DMS 273 (cell line): Measurements from ENCODE around the gene HBB.

Experiments used
- DNase-seq: peaks from one replicate; lab custom pipeline; 2025; ENCODE audit not compliant: unreplicated experiment; lab: John Stamatoyannopoulos, UW

HBB gene

GRCh38 chr11:5228124-5228523 is 1.3 kb upstream of the HBB start:
- DNase-seq: no peak

GRCh38 chr11:5227681-5228080 is 810 bp upstream of the HBB start:
- DNase-seq: no peak

DNA sequence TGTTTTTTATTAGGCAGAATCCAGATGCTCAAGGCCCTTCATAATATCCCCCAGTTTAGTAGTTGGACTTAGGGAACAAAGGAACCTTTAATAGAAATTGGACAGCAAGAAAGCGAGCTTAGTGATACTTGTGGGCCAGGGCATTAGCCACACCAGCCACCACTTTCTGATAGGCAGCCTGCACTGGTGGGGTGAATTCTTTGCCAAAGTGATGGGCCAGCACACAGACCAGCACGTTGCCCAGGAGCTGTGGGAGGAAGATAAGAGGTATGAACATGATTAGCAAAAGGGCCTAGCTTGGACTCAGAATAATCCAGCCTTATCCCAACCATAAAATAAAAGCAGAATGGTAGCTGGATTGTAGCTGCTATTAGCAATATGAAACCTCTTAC is 1.4 kb downstream of the HBB start:
- no peak for DNase-seq

GRCh38 chr11:5224538-5225479 is 2.1 kb downstream of the HBB start:
- DNase-seq: no peak

DNA sequence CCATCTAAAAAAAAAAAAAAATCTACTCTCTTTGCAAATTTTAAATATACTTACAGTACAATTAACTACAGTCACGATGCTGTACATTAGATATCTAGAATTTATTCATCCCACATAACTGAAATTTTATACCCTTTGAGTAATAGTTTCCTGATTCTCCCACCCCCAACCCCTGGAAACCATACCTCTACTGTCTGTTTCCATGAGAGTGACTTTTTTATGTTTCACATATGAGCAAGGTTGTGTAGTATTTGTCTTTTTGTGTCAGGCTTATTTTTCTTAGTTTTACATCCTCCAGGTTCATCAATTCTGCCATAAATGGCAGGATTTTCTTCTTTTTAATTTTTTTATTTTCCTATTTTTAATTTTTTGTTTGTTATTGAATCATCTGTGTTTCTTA is 3.2 kb downstream of the HBB start:
- no peak for DNase-seq

GRCh38 chr11:5223146-5223545 is 3.7 kb downstream of the HBB start:
- no peak for DNase-seq

DNA sequence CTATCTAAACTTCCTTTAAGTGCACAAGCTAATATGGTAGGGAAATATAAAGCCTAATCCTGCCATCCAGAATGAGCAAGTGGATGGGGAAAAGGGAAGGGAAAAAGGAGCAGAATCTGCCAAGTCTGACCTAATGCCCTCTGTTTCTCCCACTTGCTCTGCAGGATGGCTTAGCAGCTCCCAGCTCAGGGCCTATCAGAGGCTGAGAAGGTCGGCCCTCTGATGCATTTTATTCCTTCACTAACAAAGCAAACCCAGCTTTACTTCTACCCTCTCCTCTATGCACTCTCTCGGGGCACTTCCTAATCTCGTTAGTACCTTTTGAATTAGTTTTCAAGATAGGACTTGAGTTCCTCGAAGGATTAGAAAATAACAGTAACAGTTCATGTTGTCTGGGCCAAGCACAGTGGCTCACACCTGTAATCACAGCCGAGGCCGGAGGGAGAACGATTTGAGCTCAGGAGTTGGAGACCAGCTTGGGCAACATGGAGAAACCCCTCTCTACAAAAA is 16.4 kb downstream of the HBB start:
- DNase-seq: no peak

DNA sequence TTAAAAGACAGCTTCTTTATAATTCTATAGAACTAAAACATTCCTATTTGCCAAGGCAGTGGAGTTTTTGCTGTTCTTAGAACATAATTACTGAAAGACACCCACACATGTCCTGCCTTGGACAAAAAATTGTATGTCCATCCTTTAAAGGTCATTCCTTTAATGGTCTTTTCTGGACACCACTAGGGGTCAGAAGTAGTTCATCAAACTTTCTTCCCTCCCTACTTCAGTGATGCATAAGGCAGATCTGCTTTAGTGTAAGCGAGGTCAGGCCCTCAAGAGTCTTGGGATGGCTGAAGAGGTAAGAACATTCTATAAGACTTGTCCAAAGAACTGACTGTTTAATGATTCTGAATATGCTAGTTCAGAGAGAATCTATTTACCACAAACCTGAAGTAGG is 22.1 kb downstream of the HBB start:
- DNase-seq: peak; percentile 31

- DNase-seq: no peak
Measured at GRCh38 chr11:5203366-5203765, 23.5 kb downstream of the HBB start.

DNA sequence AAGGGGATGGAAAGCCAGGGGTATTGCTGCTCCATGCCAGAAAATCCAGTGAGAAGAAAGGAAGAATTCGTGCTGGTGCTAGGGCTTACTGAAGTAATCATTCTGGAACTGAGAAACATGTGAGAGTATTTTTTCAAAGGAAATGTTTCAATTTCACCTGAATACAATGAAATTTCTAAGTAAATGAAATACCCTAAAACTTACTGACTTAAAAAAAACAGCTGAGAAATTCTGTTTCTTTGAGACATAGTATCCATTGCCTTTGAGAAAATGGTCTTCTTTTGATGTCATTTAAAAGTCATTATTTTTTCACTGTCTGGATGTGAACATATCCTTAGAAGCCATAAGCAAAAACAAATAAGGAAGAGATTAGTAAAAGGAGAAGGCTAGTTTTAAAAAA is 26.3 kb downstream of the HBB start, which contains the start of gene OR51V1:
TSS of gene OR51V1 (minus strand) at position 101 of the 400 bp plus-strand sequence. CDS start at position 101, 0 bp downstream.
- no peak for DNase-seq

- DNase-seq: no peak
Measured at GRCh38 chr11:5198285-5198684, 28.6 kb downstream of the HBB start.

DNA sequence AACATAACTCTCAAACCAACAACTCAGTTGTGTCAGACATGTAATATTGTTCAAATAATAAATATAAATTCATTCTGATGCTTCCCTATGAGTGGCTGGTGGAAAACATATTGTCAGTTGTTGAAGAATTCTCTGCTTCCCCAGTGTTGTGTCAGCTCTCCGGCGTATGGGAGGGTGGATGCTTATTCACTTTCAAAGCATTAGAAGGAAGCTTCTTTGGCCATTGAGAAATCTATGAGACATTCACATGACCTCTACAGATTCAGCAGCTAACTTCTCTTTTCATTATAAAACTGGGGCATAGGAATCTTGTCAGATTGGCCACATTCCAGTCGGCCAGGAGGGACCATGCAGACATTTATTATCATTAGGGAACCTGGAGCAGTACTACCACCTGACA is 29.3 kb downstream of the HBB start:
- DNase-seq: no peak

GRCh38 chr11:5196731-5197130 is 30.1 kb downstream of the HBB start:
- DNase-seq: no peak

GRCh38 chr11:5196067-5196466 is 30.8 kb downstream of the HBB start:
- DNase-seq: no peak

- DNase-seq: no peak
Measured at GRCh38 chr11:5192738-5193137, 34.1 kb downstream of the HBB start.

DNA sequence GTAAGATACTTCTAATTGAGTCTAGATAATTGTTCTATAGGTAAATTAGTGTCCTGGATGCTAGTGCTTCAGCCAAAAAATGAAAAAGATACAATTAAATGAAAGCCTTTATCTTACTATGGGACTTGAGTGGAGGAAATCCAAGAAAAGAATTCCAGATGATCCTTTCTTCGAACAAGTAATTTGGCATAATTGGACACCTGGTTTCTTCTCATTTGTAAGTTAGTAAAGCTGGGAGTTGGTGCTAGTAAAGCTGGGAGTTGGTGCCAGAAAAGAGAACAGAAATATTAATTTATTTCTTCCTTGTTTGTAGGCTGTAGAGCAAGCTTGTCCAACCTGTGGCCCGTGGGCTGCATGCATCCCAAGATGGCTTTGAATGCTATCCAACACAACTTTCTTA is 38.7 kb downstream of the HBB start:
- peak; percentile 3 for DNase-seq

GRCh38 chr11:5178046-5178837 is 48.6 kb downstream of the HBB start:
- DNase-seq: no peak
